Activated CD4-positive, alpha-beta memory T cell treated with anti-CD3 and anti-CD28 coated beads for 36 hours (primary cell): ENCODE results near the gene SFTPB. TPM values are rescaled to one million over a fixed set of nuclear protein-coding genes. Genes with fewer than 3 reads are reported as not detected.

ENCODE experiments used
- CTCF ChIA-PET: fragments of 350-600 bp; sonication (Branson Sonifier 250); formaldehyde crosslinking; loops from one replicate; lab custom pipeline; 2021; ENCODE audit warnings: antibody characterized with exemption, inconsistent platforms; lab: Charles Lee
- POLR2A ChIA-PET: fragments of 350-600 bp; sonication (Branson Sonifier 250); formaldehyde crosslinking; loops from one replicate; lab custom pipeline; 2021; ENCODE audit warnings: antibody characterized with exemption; lab: Charles Lee
- DNase-seq: peaks from one replicate; pipeline ENCODE4 v3.0.0-alpha.2; 2020
- H3K27ac Mint-ChIP-seq: one replicate; pipeline ENCODE4 v1.8.0; 2021; ENCODE audit warnings: mixed read lengths
- H3K27me3 Mint-ChIP-seq: one replicate; pipeline ENCODE4 v1.8.0; 2021; ENCODE audit warnings: mixed read lengths
- H3K36me3 Mint-ChIP-seq: one replicate; pipeline ENCODE4 v1.8.0; 2021; ENCODE audit warnings: mixed read lengths
- H3K4me1 Mint-ChIP-seq: one replicate; pipeline ENCODE4 v1.8.0; 2021; ENCODE audit warnings: low read depth, mixed read lengths
- H3K4me3 Mint-ChIP-seq: one replicate; pipeline ENCODE4 v1.8.0; 2021; ENCODE audit warnings: mild to moderate bottlenecking, mixed read lengths
- H3K9me3 Mint-ChIP-seq: one replicate; pipeline ENCODE4 v1.8.0; 2021; ENCODE audit warnings: mixed read lengths
- intact Hi-C: fragments of 100-400 bp; cut with micrococcal nuclease; formaldehyde crosslinking; loops from one replicate; pipeline ENCODE4 v1.15.1; 2023
- total RNA-seq, 2 experiments: library from RNA; stranded (reverse); gene quantifications; one replicate each; pipeline ENCODE4 v1.2.3, GENCODE V29; 2021

SFTPB gene
- total RNA-seq, 2 experiments from 2014 or later, result not detected

DNA sequence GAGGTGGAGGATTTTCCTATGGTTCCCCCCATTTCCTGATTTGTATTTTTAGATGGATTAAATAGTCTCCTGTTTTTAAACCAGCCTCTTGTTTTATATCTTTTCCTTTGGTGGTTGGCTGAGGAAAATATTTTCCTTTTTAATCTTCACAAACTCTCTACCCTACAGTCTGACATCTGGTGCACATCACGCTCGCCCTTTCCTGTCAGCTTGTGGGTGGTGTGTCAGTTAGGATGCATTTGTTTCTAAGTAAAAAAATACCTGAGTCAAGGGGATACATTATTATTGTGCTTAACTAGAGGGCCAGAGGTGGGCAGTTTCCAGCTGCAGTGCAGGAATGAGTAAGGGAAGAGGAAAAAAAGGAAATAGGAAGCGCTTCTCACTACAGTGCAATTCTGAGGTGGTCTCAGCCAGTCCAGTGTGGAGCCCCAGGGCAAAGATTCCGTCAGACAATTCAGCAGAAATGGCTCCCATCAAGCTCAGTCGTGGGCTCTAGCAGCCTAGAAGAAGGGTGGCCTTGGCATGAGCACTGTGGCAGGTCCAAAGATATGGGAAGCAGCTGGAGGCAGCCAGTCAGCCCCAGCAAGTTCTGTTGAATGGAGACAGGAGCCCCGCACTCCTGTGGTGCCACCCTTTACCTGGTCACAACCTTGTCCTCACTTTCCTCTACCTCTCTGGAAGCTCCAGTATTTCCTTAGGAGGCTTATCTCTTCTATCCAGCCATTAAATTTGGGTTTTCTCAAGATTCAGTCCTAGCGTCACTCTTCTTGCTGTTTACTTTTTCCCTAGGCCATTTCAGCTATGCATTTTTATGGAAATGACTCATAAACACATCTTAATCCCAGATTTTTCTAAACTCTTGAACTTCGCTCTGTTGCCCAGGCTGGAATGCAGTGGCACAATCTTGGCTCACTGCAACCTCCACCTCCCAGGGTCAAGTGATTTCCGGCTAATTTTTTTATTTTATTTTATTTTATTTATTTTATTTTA is 18.5 kb downstream of the SFTPB start:
- H3K27ac Mint-ChIP-seq, result no peak overlapping the region
- H3K4me1 Mint-ChIP-seq, result peaks cover 2% of the 10 kb centered on the region
- peaks cover 50% of the 10 kb centered on the region for H3K36me3 Mint-ChIP-seq
- ChIA-PET CTCF (interaction anchor here (0.6 to 4.5 kb wide), 5 partner anchors 9 to 160 kb away, joined by 3 to 35 read pairs (median 3); no protein-coding TSS in a partner anchor), POLR2A (no interaction called here)
- intact Hi-C loops, result no loop called here
- H3K9me3 Mint-ChIP-seq, result no peaks in the 10 kb centered on the region
- no peak overlapping the region for H3K4me3 Mint-ChIP-seq
- no peaks in the 10 kb centered on the region for H3K27me3 Mint-ChIP-seq
- no peak for DNase-seq

DNA sequence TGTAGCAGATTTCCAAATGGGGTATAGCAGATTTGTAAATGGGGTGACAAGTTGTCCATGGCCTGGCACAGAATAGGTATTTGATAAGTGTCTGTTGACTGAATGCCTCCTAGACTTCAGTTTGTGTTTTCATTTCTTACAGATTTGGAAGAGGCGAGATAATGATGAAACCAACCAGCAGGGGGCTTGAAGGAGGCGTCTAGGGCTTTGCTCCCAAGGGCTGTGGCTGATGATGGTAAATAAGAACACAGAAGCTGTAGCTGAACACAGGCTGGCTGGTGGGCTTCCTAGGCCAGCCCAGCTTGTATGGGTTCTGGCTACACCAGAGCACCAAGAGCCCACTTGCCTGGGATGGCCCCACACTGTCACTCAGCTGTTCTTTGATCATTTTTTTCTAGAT is 19.4 kb downstream of the SFTPB start:
- H3K27ac Mint-ChIP-seq, result no peak overlapping the region

DNA sequence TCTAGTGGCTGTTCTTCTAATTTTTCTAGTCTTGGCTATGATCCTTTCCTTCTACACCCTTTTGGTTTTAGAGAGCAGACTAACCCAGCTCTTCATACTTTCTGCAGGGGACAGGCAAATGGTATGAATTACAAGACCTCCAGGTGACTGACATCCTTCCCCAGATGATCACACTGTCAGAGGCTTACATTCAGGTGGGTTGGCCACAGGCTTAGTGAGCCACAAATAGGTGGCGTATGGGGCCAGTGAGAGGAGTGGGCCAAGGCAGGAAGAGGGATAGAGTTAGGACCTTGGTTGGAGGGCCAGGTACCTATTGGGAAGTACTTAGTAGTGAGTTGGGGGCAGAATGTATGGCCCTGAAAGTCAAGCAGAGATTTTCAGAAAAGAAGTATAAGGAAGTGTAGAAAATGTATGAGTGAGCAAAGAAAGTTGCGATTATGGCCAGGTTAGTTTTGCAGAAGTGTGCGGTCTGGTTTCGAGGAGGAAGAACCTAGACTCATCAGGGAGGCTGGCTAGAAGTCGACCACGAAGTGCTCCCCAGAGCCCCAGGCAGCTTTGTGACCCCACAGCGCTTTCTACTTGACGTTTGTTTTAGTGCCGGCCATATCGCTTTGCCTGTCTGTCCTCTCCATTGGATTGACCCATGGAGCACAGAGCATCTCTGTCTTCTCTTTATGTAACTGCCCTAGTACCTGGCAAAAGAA is 20.0 kb downstream of the SFTPB start:
- no peak overlapping the region for H3K4me3 Mint-ChIP-seq
- intact Hi-C loops, result no loop called here
- peaks cover 54% of the 10 kb centered on the region for H3K36me3 Mint-ChIP-seq
- POLR2A ChIA-PET, result no interaction called here
- CTCF ChIA-PET, result interaction anchor here (1.1 to 4.5 kb wide), 3 partner anchors 11 to 27 kb away, joined by 3 to 35 read pairs (median 3); no protein-coding TSS in a partner anchor
- H3K27ac Mint-ChIP-seq, result no peak overlapping the region
- peaks cover 3% of the 10 kb centered on the region for H3K4me1 Mint-ChIP-seq
- no peak for DNase-seq
- no peaks in the 10 kb centered on the region for H3K27me3 Mint-ChIP-seq
- H3K9me3 Mint-ChIP-seq, result no peaks in the 10 kb centered on the region

More for the DNA sequence above, 19.4 kb downstream of the SFTPB start:
- POLR2A ChIA-PET, result no interaction called here
- Mint-ChIP-seq H3K9me3 (no peaks in the 10 kb centered on the region), H3K27me3 (no peaks in the 10 kb centered on the region), H3K4me3 (no peak overlapping the region), H3K36me3 (peaks cover 52% of the 10 kb centered on the region), H3K4me1 (peaks cover 2% of the 10 kb centered on the region)
- DNase-seq, result no peak
- CTCF ChIA-PET, result interaction anchor here (1.1 to 4.5 kb wide), 3 partner anchors 11 to 28 kb away, joined by 3 to 35 read pairs (median 3); no protein-coding TSS in a partner anchor
- intact Hi-C loops, result no loop called here

DNA sequence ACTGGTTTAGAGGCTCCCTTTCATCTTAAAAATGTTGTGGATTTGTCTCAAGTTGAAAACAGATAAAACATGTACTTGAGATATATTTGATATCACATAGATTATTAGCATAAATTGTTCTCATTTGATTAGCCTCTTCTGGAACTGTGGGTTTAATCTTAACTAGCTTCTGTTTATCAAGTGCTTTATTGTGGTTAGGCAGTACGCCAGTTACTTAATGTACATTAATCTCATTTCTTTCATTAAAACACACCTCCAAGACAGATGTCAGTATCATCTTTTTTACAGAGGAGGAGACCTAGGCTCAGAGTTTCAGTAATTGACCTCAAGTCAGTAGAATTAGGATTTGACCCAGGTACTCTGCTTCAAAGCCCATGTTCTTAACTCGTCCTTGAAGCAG is 21.8 kb downstream of the SFTPB start:
- H3K27ac Mint-ChIP-seq, result no peak overlapping the region

DNA sequence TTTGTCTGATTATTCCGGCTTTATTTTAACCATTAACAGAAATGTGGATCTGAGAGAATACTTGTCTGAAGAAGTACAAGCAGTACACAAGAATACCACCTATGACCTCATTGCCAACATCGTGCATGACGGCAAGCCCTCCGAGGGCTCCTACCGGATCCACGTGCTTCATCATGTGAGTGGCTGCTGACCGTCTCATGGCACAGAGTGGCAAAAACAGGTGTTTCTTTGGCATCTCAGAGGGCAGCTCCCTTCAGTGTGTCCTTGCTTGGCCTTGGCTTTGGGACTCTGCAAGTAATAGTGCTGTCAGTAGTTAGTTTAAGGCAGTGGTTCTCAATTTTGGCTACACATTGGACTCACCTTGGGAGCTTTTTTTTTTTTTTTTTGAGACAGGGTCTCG is 23.1 kb downstream of the SFTPB start:
- Mint-ChIP-seq H3K27ac (no peak overlapping the region), H3K9me3 (no peaks in the 10 kb centered on the region), H3K4me3 (no peak overlapping the region), H3K36me3 (peaks cover 69% of the 10 kb centered on the region), H3K4me1 (peaks cover 13% of the 10 kb centered on the region), H3K27me3 (no peaks in the 10 kb centered on the region)
- ChIA-PET CTCF (interaction anchor here (1.5 kb wide), 1 partner anchor 9 kb away, joined by 4 read pairs; no protein-coding TSS in a partner anchor), POLR2A (no interaction called here)
- intact Hi-C loops, result no loop called here
- no peak for DNase-seq

More for the DNA sequence above, 21.8 kb downstream of the SFTPB start:
- intact Hi-C loops, result no loop called here
- Mint-ChIP-seq H3K9me3 (no peaks in the 10 kb centered on the region), H3K36me3 (peaks cover 65% of the 10 kb centered on the region), H3K4me1 (peaks cover 13% of the 10 kb centered on the region), H3K27me3 (no peaks in the 10 kb centered on the region), H3K4me3 (no peak overlapping the region)
- ChIA-PET CTCF (interaction anchor here (4.5 kb wide), 1 partner anchor 9 kb away, joined by 35 read pairs; no protein-coding TSS in a partner anchor), POLR2A (no interaction called here)
- DNase-seq, result no peak

DNA sequence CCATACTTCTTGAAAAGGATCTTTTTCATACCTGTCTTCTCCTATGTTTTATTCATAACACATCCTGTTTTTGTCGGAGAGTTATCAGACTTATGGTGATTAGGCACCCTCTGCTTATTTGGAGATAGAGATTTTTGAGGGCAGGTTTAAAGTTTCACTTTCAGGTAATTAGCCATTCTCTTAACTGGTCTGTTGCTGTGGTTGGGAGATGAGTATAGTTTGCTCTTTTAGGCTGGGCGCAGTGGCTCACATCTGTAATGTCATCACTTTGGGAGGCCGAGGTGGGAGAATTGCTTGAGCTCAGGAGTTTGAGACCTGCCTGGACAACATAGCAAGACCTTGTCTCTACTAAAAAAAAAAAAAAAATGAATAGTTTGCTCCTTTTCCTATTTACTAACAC is 25.3 kb downstream of the SFTPB start:
- POLR2A ChIA-PET, result interaction anchor here (1.2 kb wide), 1 partner anchor 27 kb away, joined by 3 read pairs; the partner anchor contains the start of gene USP39
- peaks cover 13% of the 10 kb centered on the region for H3K4me1 Mint-ChIP-seq
- H3K27me3 Mint-ChIP-seq, result no peaks in the 10 kb centered on the region
- DNase-seq, result peak; percentile 36
- H3K4me3 Mint-ChIP-seq, result no peak overlapping the region
- peaks cover 59% of the 10 kb centered on the region for H3K36me3 Mint-ChIP-seq
- CTCF ChIA-PET, result interaction anchor here (0.7 kb wide), 1 partner anchor 171 kb away, joined by 3 read pairs; no protein-coding TSS in a partner anchor
- intact Hi-C loops, result no loop called here
- no peaks in the 10 kb centered on the region for H3K9me3 Mint-ChIP-seq
- H3K27ac Mint-ChIP-seq, result peak overlapping the region; percentile 69

DNA sequence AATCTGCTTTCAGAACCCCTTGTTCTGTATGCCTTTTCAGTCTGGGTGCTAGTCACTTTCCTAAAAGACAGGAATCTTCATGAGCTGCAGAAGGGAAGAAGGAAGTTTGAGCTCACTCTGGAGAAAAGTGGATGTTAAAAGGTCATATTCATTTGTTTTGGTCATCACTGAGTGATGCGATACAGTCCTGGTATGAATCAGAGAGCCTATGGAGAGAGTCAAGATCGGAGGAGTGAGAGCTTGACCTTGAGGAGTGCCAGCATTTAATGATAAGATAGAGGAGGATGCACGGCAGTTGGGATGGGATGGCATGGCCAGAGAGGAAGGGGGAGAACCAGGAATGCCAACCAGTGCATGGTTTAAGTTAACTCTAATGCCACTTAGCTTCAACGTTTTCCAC is 32.4 kb downstream of the SFTPB start:
- Mint-ChIP-seq H3K27ac (no peak overlapping the region), H3K9me3 (no peaks in the 10 kb centered on the region), H3K4me3 (no peak overlapping the region), H3K27me3 (no peaks in the 10 kb centered on the region), H3K36me3 (peaks cover 51% of the 10 kb centered on the region), H3K4me1 (peaks cover 5% of the 10 kb centered on the region)
- CTCF ChIA-PET, result interaction anchor here (1.0 to 3.7 kb wide), 7 partner anchors 9 to 216 kb away, joined by 4 to 82 read pairs (median 25); partner anchors contain the start of genes SH2D6 and USP39
- POLR2A ChIA-PET, result interaction anchor here (0.7 to 0.8 kb wide), 2 partner anchors 20 kb away, joined by 3 to 7 read pairs; partner anchors contain the start of gene USP39
- DNase-seq, result no peak
- intact Hi-C loops, result no loop called here

DNA sequence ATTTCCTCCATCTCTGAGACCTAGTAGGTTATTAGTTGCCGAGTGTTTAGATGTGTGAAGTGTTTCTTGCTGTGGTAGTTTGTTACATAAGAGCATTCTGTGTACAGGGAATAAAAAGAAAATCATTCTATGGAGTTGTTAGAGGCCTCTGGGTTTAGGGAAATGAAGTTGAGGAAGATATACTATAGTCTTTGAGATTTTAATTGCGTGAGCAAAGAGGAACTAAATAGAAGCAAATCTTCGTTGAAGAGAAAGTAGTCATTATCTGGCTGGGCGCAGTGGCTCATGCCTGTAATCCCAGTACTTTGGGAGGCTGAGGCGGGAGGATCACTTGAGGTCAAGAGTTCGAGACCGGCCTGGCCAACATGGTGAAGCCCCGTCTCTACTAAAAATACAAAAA is 33.0 kb downstream of the SFTPB start:
- H3K9me3 Mint-ChIP-seq, result no peaks in the 10 kb centered on the region
- no peaks in the 10 kb centered on the region for H3K27me3 Mint-ChIP-seq
- no peak overlapping the region for H3K4me3 Mint-ChIP-seq
- ChIA-PET POLR2A (no interaction called here), CTCF (interaction anchor here (0.9 to 3.7 kb wide), 4 partner anchors 9 to 57 kb away, joined by 3 to 82 read pairs (median 14); partner anchors contain the start of gene USP39)
- DNase-seq, result no peak
- H3K4me1 Mint-ChIP-seq, result peaks cover 5% of the 10 kb centered on the region
- intact Hi-C loops, result no loop called here
- peaks cover 51% of the 10 kb centered on the region for H3K36me3 Mint-ChIP-seq
- H3K27ac Mint-ChIP-seq, result no peak overlapping the region

DNA sequence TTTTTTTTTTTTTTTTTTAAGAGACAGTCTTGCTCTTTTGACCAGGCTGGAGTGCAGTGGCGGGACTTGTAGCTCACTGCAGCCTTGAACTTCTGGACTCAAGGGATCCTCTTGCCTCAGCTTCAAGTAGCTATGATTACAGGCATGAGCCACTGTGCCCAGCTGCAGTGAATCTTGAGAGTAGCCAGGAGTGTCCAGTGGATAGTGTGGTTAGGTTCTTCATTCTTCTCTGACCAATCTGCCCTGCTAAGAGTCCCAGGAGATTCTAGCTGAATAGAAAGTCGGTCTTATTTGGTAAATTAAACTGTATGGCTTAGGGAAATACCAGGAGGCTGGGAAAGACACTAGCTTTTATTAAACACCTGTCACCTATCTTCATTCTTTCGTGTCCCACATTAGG is 36.7 kb downstream of the SFTPB start:
- no peaks in the 10 kb centered on the region for H3K9me3 Mint-ChIP-seq
- DNase-seq, result no peak
- no peak overlapping the region for H3K27ac Mint-ChIP-seq
- no peak overlapping the region for H3K4me3 Mint-ChIP-seq
- H3K36me3 Mint-ChIP-seq, result peaks cover 46% of the 10 kb centered on the region
- H3K4me1 Mint-ChIP-seq, result peaks cover 8% of the 10 kb centered on the region
- H3K27me3 Mint-ChIP-seq, result no peaks in the 10 kb centered on the region
- POLR2A ChIA-PET, result no interaction called here
- CTCF ChIA-PET, result interaction anchor here (1.7 kb wide), 1 partner anchor 48 kb away, joined by 5 read pairs; no protein-coding TSS in a partner anchor
- intact Hi-C loops, result no loop called here

DNA sequence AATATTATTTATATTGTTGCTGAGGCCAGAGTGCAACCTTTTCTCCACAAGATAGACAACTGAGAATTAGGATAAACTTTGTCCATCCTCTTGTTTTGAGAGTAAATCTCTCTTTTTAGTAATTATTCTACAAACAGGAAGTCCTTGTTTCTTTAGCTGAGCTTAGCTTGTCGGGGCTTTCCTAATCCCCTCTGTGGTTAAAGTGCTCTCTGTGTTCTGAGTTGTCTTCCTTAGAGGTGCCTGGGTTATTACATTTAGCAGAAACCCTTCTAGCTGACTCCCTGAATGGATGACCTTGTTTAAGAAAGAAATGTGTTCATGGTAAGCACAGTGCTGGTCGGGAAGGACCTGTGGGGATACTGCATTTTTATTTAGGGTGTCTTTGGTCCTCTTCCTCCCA is 39.3 kb downstream of the SFTPB start:
- POLR2A ChIA-PET, result interaction anchor here (1.0 to 1.3 kb wide), 2 partner anchors 13 to 17 kb away, joined by 3 to 4 read pairs; partner anchors contain the start of genes C2orf68 and USP39
- peak overlapping the region; percentile 54 for H3K27ac Mint-ChIP-seq
- intact Hi-C loops, result no loop called here
- peaks cover 8% of the 10 kb centered on the region for H3K4me1 Mint-ChIP-seq
- H3K4me3 Mint-ChIP-seq, result no peak overlapping the region
- no peak for DNase-seq
- CTCF ChIA-PET, result interaction anchor here (1.1 to 2.9 kb wide), 2 partner anchors 9 to 13 kb away, joined by 3 to 27 read pairs; partner anchors contain the start of gene USP39
- H3K27me3 Mint-ChIP-seq, result no peaks in the 10 kb centered on the region
- no peaks in the 10 kb centered on the region for H3K9me3 Mint-ChIP-seq
- peaks cover 53% of the 10 kb centered on the region for H3K36me3 Mint-ChIP-seq

DNA sequence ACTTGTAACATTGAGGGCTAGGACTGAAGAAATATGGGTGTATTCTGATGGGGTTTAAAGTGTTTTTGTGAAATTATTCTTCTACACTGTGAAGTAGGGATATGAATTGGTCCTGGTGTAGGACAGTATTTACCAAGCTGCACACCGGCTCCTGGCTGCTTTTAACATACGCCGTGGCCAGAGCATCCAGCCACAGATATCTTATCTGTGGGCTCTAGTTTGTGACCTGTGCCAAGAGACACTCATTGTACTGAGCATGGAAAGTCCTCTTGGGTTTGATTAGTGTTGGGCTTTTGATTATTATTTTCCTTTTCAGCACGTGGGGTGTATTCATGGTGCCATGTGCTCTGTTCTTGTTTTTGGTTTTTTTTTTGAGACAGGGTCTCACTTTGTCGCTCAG is 44.0 kb downstream of the SFTPB start:
- intact Hi-C loops, result no loop called here

More for the DNA sequence above, 44.0 kb downstream of the SFTPB start:
- DNase-seq, result no peak
- Mint-ChIP-seq H3K27ac (no peak overlapping the region), H3K36me3 (peaks cover 53% of the 10 kb centered on the region), H3K4me1 (peaks cover 12% of the 10 kb centered on the region), H3K9me3 (no peaks in the 10 kb centered on the region), H3K4me3 (no peak overlapping the region), H3K27me3 (no peaks in the 10 kb centered on the region)
- POLR2A ChIA-PET, result no interaction called here
- CTCF ChIA-PET, result interaction anchor here (1.3 kb wide), 1 partner anchor 13 kb away, joined by 8 read pairs; no protein-coding TSS in a partner anchor
